ENCODE measurements around the gene ABHD5. TPM values are rescaled to one million over a fixed set of nuclear protein-coding genes. Genes with fewer than 3 reads are reported as not detected.
"Not testable (repeated sequence)": the region's sequence is repeated elsewhere in the genome, so short reads cannot be mapped to it uniquely, and the experiment has no call there.

Gene ABHD5
- polyA plus RNA-seq (2013, experiment 1 of 2; ENCODE audit: insufficient read length): 17.0 TPM
- polyA plus RNA-seq (2013, experiment 2 of 2; ENCODE audit: insufficient read length): 16.1 TPM

- DNase-seq: peak; percentile 95
Measured at GRCh38 chr3:43690400-43691119, at the start of gene ABHD5. Gene ABHD5 (plus strand): TSS chr3:43690938. CDS start chr3:43690993, 55 bp downstream.

- peak; percentile 54 for DNase-seq
Measured at GRCh38 chr3:43641306-43642114, 49.2 kb upstream of the ABHD5 start.

- no peak for DNase-seq
Measured at GRCh38 chr3:43644443-43644842, 46.3 kb upstream of the ABHD5 start.

GRCh38 chr3:43647331-43648166 is 43.2 kb upstream of the ABHD5 start:
- no peak for DNase-seq

GRCh38 chr3:43648957-43649356 is 41.8 kb upstream of the ABHD5 start:
- no peak for DNase-seq

GRCh38 chr3:43649365-43649968 is 41.3 kb upstream of the ABHD5 start:
- DNase-seq: no peak

- no peak for DNase-seq
Measured at GRCh38 chr3:43650345-43650744, 40.4 kb upstream of the ABHD5 start.

GRCh38 chr3:43656390-43656789 is 34.3 kb upstream of the ABHD5 start:
- DNase-seq: not testable (repeated sequence)

- no peak for DNase-seq
Measured at GRCh38 chr3:43659250-43659880, 31.4 kb upstream of the ABHD5 start.

- DNase-seq: not testable (repeated sequence)
Measured at GRCh38 chr3:43661376-43661775, 29.4 kb upstream of the ABHD5 start.

- DNase-seq: not testable (repeated sequence)
Measured at GRCh38 chr3:43665011-43665410, 25.7 kb upstream of the ABHD5 start.

- DNase-seq: no peak
Measured at GRCh38 chr3:43670635-43671522, 19.9 kb upstream of the ABHD5 start.

- no peak for DNase-seq
Measured at GRCh38 chr3:43674345-43675085, 16.2 kb upstream of the ABHD5 start.

- no peak for DNase-seq
Measured at GRCh38 chr3:43675593-43675992, 15.1 kb upstream of the ABHD5 start.

- DNase-seq: no peak
Measured at GRCh38 chr3:43676441-43676840, 14.3 kb upstream of the ABHD5 start.

GRCh38 chr3:43678375-43678774 is 12.4 kb upstream of the ABHD5 start:
- not testable (repeated sequence) for DNase-seq

GRCh38 chr3:43678887-43679449 is 11.8 kb upstream of the ABHD5 start:
- not testable (repeated sequence) for DNase-seq

GRCh38 chr3:43680857-43681256 is 9.9 kb upstream of the ABHD5 start:
- not testable (repeated sequence) for DNase-seq

- DNase-seq: no peak
Measured at GRCh38 chr3:43684944-43685343, 5.8 kb upstream of the ABHD5 start.

GRCh38 chr3:43685921-43686320 is 4.8 kb upstream of the ABHD5 start:
- DNase-seq: no peak
